ENCODE measurements around the gene MYO15B. TPM values are rescaled to one million over a fixed set of nuclear protein-coding genes. Genes with fewer than 3 reads are reported as not detected.

Gene MYO15B
- total RNA-seq, 1 experiment from 2014 or later: 30.3 TPM

DNA sequence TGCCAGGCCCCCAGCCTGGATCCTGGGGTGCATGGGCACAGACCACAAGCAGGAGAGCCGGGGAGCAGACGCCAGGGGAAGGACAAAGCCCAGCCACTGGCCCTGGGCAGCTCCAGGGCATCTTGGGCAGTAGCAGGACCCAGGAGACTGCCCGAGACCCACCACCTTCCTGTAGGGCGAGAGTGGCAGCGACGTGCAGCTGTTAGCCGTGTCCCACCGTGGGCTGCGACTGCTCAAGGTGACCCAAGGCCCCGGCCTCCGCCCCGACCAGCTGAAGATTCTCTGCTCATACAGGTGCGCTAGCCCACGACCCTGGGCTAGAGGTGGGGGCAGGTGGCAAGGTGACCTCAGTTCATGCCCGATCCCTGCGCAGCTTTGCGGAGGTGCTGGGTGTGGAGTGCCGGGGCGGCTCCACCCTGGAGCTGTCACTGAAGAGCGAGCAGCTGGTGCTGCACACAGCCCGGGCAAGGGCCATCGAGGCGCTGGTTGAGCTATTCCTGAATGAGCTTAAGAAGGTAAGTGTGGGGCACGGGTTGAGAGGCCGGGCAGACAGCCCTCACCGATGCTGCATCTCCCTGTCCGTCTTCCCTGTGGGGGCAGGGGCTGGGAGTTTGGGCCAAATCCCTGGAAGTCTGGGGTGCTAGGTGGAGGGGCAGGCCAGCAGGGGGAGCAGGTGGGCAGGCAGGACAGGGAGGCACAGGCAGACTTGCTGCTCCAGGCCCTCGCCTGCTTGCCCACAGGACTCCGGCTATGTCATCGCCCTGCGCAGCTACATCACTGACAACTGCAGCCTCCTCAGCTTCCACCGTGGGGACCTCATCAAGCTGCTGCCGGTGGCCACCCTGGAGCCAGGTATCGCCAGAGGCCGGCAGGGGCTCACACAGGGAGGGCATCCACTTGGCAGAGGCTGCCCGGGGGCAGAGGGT lies 32.2 kb downstream of the MYO15B start:
- Histone ChIP-seq H4K20me1 (ENCODE audit: insufficient read depth) (no peaks in the 10 kb centered on the region), H3K9ac (ENCODE audit: low read length) (no peak overlapping the region), H3K27ac (ENCODE audit: low read depth, low read length) (no peak overlapping the region), H3K9me3 (ENCODE audit: control insufficient read depth in 1 of 2, insufficient read depth in 1 of 2, low read depth in 1 of 2, low read length in 2 of 2) (no peaks in the 10 kb centered on the region), H3K4me3 (replicated peaks in 1 of 2; ENCODE audit: low read depth in 1 of 2, low read length in 2 of 2) (no peak overlapping the region), H3K27me3 (ENCODE audit: insufficient read depth, low read length) (no peaks in the 10 kb centered on the region), H3K4me2 (ENCODE audit: low read length) (no peak overlapping the region), H3K79me2 (ENCODE audit: insufficient read depth, low read length) (no peaks in the 10 kb centered on the region), H3K4me1 (ENCODE audit: control insufficient read depth in 1 of 2, insufficient read depth in 2 of 2, low read length in 2 of 2) (peaks cover 0 to 5% of the 10 kb centered on the region in 2 experiments; a peak in 1 of 4 replicates), H3K9me2 (ENCODE audit: insufficient read depth) (no peaks in the 10 kb centered on the region), H2AFZ (ENCODE audit: low read depth, low read length, poor library complexity, severe bottlenecking) (no peak overlapping the region), H3K36me3 (ENCODE audit: control insufficient read depth in 1 of 2, insufficient read depth in 2 of 2, low read length in 2 of 2) (no peaks in the 10 kb centered on the region)
- ATAC-seq: peak; percentile 80
- RAD21 ChIA-PET (ENCODE audit: low non-redundant PET in 1 of 2, low total read pairs in 2 of 2, uncharacterized antibody in 2 of 2, unreplicated experiment in 2 of 2): no interaction called here
- DNase-seq (ENCODE audit: low read depth, low spot score): no peak
- TF ChIP-seq, protein P1, sequence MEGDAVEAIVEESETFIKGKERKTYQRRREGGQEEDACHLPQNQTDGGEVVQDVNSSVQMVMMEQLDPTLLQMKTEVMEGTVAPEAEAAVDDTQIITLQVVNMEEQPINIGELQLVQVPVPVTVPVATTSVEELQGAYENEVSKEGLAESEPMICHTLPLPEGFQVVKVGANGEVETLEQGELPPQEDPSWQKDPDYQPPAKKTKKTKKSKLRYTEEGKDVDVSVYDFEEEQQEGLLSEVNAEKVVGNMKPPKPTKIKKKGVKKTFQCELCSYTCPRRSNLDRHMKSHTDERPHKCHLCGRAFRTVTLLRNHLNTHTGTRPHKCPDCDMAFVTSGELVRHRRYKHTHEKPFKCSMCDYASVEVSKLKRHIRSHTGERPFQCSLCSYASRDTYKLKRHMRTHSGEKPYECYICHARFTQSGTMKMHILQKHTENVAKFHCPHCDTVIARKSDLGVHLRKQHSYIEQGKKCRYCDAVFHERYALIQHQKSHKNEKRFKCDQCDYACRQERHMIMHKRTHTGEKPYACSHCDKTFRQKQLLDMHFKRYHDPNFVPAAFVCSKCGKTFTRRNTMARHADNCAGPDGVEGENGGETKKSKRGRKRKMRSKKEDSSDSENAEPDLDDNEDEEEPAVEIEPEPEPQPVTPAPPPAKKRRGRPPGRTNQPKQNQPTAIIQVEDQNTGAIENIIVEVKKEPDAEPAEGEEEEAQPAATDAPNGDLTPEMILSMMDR (IDR thresholded peaks at IDR 0.05 in 2 of 3, conservative IDR thresholded peaks at IDR 0.05 in 1 of 3; ENCODE audit: borderline replicate concordance in 1 of 3, insufficient read depth in 1 of 3, low read depth in 2 of 3, low read length in 2 of 3): peak; percentile 41 to 73 (median 65); a peak in 5 of 6 replicates
- no peak for TF ChIP-seq ZFX (IDR thresholded peaks at IDR 0.05)
- no peak for TF ChIP-seq POLR2A (IDR thresholded peaks at IDR 0.05; ENCODE audit: borderline replicate concordance, extremely low read depth, insufficient read depth, insufficient read length)
- intact Hi-C loops (cut with micrococcal nuclease): no loop called here
- BruUV-seq (replicated peaks): no TSS peak
- CTCF ChIA-PET: interaction anchor here (0.8 to 6.9 kb wide), 8 partner anchors 9 to 128 kb away, joined by 3 to 63 read pairs (median 5); partner anchors contain the start of gene SMIM5
- POLR2A ChIA-PET: interaction anchor here (0.6 to 1.0 kb wide), 2 partner anchors 18 to 239 kb away, joined by 3 to 5 read pairs; no protein-coding TSS in a partner anchor

DNA sequence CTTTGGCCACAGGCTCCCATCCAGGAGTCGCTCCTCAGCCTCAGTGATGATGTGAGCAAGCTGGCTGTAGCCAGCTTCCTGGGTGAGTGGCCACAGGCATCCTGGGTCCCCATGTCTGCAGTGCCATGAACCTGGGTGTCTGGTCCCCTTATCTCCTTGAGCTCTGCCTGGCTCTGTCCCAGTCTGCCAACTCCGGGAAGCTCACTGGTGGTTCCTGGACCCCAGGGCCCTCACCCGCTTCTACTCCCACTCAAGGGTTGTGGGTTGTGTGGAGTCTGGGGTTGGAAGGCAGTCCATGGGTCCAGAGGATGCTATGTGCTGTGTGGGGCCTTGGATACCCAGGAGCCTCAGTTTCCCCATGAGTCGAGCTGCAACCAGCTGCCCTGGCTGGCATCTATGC lies 33.9 kb downstream of the MYO15B start:
- no peaks in the 10 kb centered on the region for H3K36me3 ChIP-seq (ENCODE audit: control insufficient read depth in 1 of 2, insufficient read depth in 2 of 2, low read length in 2 of 2)
- no peaks in the 10 kb centered on the region for H3K9me3 ChIP-seq (ENCODE audit: control insufficient read depth in 1 of 2, insufficient read depth in 1 of 2, low read depth in 1 of 2, low read length in 2 of 2)
- no peak overlapping the region for H3K4me2 ChIP-seq (ENCODE audit: low read length)
- intact Hi-C loops (cut with micrococcal nuclease): no loop called here
- BruUV-seq (replicated peaks): no TSS peak
- H2AFZ ChIP-seq (ENCODE audit: low read depth, low read length, poor library complexity, severe bottlenecking): no peak overlapping the region
- no peak for DNase-seq (ENCODE audit: low read depth, low spot score)
- no peaks in the 10 kb centered on the region for H3K27me3 ChIP-seq (ENCODE audit: insufficient read depth, low read length)
- H3K4me3 ChIP-seq (replicated peaks in 1 of 2; ENCODE audit: low read depth in 1 of 2, low read length in 2 of 2): no peak overlapping the region
- ChIA-PET POLR2A (no interaction called here), CTCF (interaction anchor here (1.4 to 6.9 kb wide), 4 partner anchors 8 to 126 kb away, joined by 7 to 63 read pairs (median 10); partner anchors contain the start of gene SMIM5), RAD21 (ENCODE audit: low non-redundant PET in 1 of 2, low total read pairs in 2 of 2, uncharacterized antibody in 2 of 2, unreplicated experiment in 2 of 2) (no interaction called here)
- no peak overlapping the region for H3K27ac ChIP-seq (ENCODE audit: low read depth, low read length)
- H3K79me2 ChIP-seq (ENCODE audit: insufficient read depth, low read length): no peaks in the 10 kb centered on the region
- no peaks in the 10 kb centered on the region for H4K20me1 ChIP-seq (ENCODE audit: insufficient read depth)
- no peaks in the 10 kb centered on the region for H3K9me2 ChIP-seq (ENCODE audit: insufficient read depth)
- TF ChIP-seq YY1 (IDR thresholded peaks at IDR 0.05; ENCODE audit: extremely low read depth, insufficient replicate concordance, low read depth, low read length) (no peak), MAX (IDR thresholded peaks at IDR 0.05) (no peak), CEBPB (IDR thresholded peaks at IDR 0.05; ENCODE audit: low read depth) (no peak)
- ATAC-seq: no peak
- peaks cover 0 to 5% of the 10 kb centered on the region in 2 experiments; a peak in 1 of 4 replicates for H3K4me1 ChIP-seq (ENCODE audit: control insufficient read depth in 1 of 2, insufficient read depth in 2 of 2, low read length in 2 of 2)
- no peak overlapping the region for H3K9ac ChIP-seq (ENCODE audit: low read length)

All from HCT116 (cell line).